ENCODE data around the gene KIF20A. TPM values are rescaled to one million over a fixed set of nuclear protein-coding genes. Genes with fewer than 3 reads are reported as not detected.

KIF20A gene
- total RNA-seq (2021) = 65.2 and 67.1 TPM in 2 replicates
- long read RNA-seq, transcript KIF20A-201 (19 exons, 3,201 nt) = major isoform, 426 of 512 reads
- long read RNA-seq, partial matches to known transcripts = 41 of 512 reads
- long read RNA-seq, other reads (novel, unspliced or antisense) = 45 of 512 reads

GRCh38 chr5:138178516-138179276 is at the start of gene KIF20A, which contains the start of gene BRD8:
Gene KIF20A (plus strand): TSS chr5:138179112. CDS start chr5:138179681, 569 bp downstream.
Gene BRD8 (minus strand): TSS chr5:138178630. CDS start chr5:138178614, 16 bp downstream.
- H3K23ac ChIP-seq (ENCODE audit: insufficient read length, low read depth, low read length) = no peak within 1 kb of the TSS
- TF ChIP-seq CTCF (conservative IDR thresholded peaks at IDR 0.05) = no peak
- peaks cover 4% of the 10 kb centered on the region; the same call in 1 of the 2 replicates for H3K79me2 ChIP-seq (ENCODE audit: insufficient read depth, low read length)
- peak within 1 kb of the TSS; percentile 61 for H3T11ph ChIP-seq (ENCODE audit: low read length)
- no peak within 1 kb of the TSS for H3K4me3 Mint-ChIP-seq
- peak within 1 kb of the TSS; percentile 3 for H3K56ac ChIP-seq (ENCODE audit: insufficient read length, low read depth, low read length)
- no peaks in the 10 kb centered on the region for H3K79me1 ChIP-seq (ENCODE audit: insufficient read depth, low read depth, low read length, poor library complexity, severe bottlenecking)
- H3K27me3 ChIP-seq (ENCODE audit: insufficient read depth, low read length) = no peaks in the 10 kb centered on the region
- H2BK120ac ChIP-seq (ENCODE audit: low read depth, low read length, poor library complexity, severe bottlenecking) = no peak within 1 kb of the TSS
- no peak within 1 kb of the TSS for H4K8ac ChIP-seq (replicated peaks; ENCODE audit: insufficient read length, low read depth, low read length)
- peak; percentile 98 for DNase-seq
- no CpG with 5 or more reads among the region's 41 CpGs for WGBS (ENCODE audit: extremely low coverage, insufficient read length, low lambda C conversion rate)
- H4K20me1 ChIP-seq (ENCODE audit: control insufficient read depth, insufficient read depth, insufficient read length) = no peaks in the 10 kb centered on the region
- no peaks in the 10 kb centered on the region for H3K4me1 ChIP-seq (ENCODE audit: insufficient read depth, low read length)
- peak within 1 kb of the TSS; percentile 92; the same call in 1 of the 2 replicates for H3K14ac ChIP-seq (ENCODE audit: insufficient read depth, low read length)
- no peak within 1 kb of the TSS for H4K91ac ChIP-seq (ENCODE audit: insufficient read length, low read depth, low read length)
- no peak within 1 kb of the TSS; a peak in 2 of 7 replicates for H3K27ac Mint-ChIP-seq
- H3K27ac ChIP-seq (ENCODE audit: insufficient read length, low read depth, low read length) = peak within 1 kb of the TSS; percentile 28
- H2AFZ ChIP-seq (ENCODE audit: low read length) = peak within 1 kb of the TSS; percentile 76
- no peak within 1 kb of the TSS for H2BK20ac ChIP-seq (ENCODE audit: low read depth, low read length, poor library complexity, severe bottlenecking)
- H3K36me3 Mint-ChIP-seq (ENCODE audit: insufficient read depth in 1 of 3, low read depth in 3 of 3) = peaks cover 30 to 58% (median 57%) of the 10 kb centered on the region in 3 experiments
- no peaks in the 10 kb centered on the region for H3K9me3 ChIP-seq (ENCODE audit: control insufficient read depth, low read depth, low read length)
- H3K9me3 Mint-ChIP-seq = no peaks in the 10 kb centered on the region
- no peak within 1 kb of the TSS for H4K5ac ChIP-seq (ENCODE audit: insufficient read length, low read depth, low read length)
- H3K4me2 ChIP-seq (ENCODE audit: insufficient read depth, insufficient read length, low read length) = peak within 1 kb of the TSS; percentile 84
- H3K23me2 ChIP-seq (ENCODE audit: insufficient read length, low read depth, low read length, poor library complexity, severe bottlenecking) = peaks cover 8% of the 10 kb centered on the region
- H2BK15ac ChIP-seq (ENCODE audit: low read depth, low read length) = no peak within 1 kb of the TSS
- H2AK5ac ChIP-seq (ENCODE audit: insufficient read length, low read length) = no peak within 1 kb of the TSS
- peak within 1 kb of the TSS; percentile 89 for H3K18ac ChIP-seq (ENCODE audit: insufficient read length, low read depth, low read length)
- no peaks in the 10 kb centered on the region for H3K27me3 Mint-ChIP-seq (ENCODE audit: low read depth)
- no peak within 1 kb of the TSS for H2BK5ac ChIP-seq (ENCODE audit: insufficient read length, low read length)
- H3K4ac ChIP-seq (ENCODE audit: low read depth, low read length) = no peak within 1 kb of the TSS
- peaks cover 12 to 16% of the 10 kb centered on the region in 2 experiments for H3K4me1 Mint-ChIP-seq
- no peak within 1 kb of the TSS for H2BK12ac ChIP-seq (ENCODE audit: insufficient read length, low read depth, low read length)
- H3K9ac ChIP-seq (ENCODE audit: extremely low read depth, insufficient read length, low read length) = peak within 1 kb of the TSS; percentile 86

All from H9 (cell line).